Fibroblast of the aortic adventitia (primary cell): ENCODE measurements around the gene CLDN6. TPM values are rescaled to one million over a fixed set of nuclear protein-coding genes. Genes with fewer than 3 reads are reported as not detected.

ENCODE experiments used
- DNase-seq: peaks from one replicate; pipeline ENCODE4 v3.0.0-alpha.2; 2010; ENCODE audit warnings: low read depth
- H3K4me3 ChIP-seq: 2 replicates; pipeline ENCODE4 v1.5.1; 2011; ENCODE audit warnings: low read depth, mild to moderate bottlenecking, control low read depth, low read length, moderate library complexity
- CTCF ChIP-seq: IDR thresholded peaks from 2 replicates; pipeline ENCODE4 v1.5.1; 2011; ENCODE audit warnings: mild to moderate bottlenecking, low read length, control low read depth, inconsistent platforms; ENCODE audit not compliant: insufficient read depth
- total RNA-seq: library from RNA; depleted of rRNA; stranded (reverse); fragments of >200 nt; gene quantifications from 2 replicates; pipeline ENCODE4 v1.2.3, GENCODE V29; 2012; ENCODE audit warnings: low replicate concordance

Gene CLDN6
- total RNA-seq, 1 donor = not detected

DNA sequence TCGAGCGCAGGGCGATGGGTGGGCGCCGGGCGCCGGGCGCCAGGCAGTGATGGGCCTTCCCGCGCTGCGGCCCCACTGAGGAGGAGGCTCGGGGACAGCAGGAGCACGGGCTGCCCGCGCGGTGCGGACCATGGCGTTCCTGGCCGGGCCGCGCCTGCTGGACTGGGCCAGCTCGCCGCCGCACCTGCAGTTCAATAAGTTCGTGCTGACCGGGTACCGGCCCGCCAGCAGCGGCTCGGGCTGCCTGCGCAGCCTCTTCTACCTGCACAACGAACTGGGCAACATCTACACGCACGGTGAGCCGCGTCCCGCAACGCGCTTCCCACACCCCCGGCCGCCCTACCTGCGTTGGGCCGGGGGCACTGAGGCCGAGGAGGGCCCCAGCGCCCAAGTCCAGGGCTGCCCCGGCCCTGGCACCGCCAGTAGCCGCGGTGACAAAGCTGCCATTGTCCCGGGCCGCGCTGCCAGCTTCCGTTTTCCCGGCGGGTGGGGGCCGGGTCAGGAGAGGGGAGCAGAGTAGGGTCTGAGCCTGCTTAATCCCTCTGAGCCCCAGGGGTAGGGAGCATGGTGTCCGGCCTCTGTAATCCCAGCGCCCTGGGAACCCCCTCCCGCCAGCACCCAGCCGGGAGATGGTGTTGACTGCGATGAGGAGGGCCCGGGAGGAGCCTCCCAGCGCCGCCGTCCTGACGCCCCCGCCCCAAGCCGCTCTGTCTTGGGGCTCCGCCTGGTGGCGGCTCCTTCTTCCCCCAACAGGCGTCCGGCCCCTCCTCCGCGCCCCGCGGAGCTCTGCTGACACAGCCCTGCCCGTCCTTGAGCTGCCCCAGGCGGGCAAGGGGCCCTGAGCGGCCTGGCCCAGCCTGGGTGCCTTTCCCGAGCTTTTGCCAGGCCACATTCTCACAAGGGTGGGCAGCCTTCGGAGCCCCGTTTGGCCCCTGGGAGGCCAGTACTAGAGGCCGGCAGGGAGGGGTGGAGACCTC lies 48.1 kb downstream of the CLDN6 start:
- peak; percentile 37 for TF ChIP-seq CTCF
- peak; percentile 16 for DNase-seq
- peak overlapping the region; percentile 69 for H3K4me3 ChIP-seq

- peak; percentile 75 for DNase-seq
- H3K4me3 ChIP-seq = peak within 1 kb of the TSS; percentile 69
- TF ChIP-seq CTCF = no peak
Measured at GRCh38 chr16:2968738-2969544, 49.0 kb downstream of the CLDN6 start, which contains the start of gene PAQR4. TSS of gene PAQR4 (plus strand) at chr16:2969348. CDS start at chr16:2969675, 327 bp downstream.

GRCh38 chr16:2968368-2968737 lies 49.6 kb downstream of the CLDN6 start:
- no peak for DNase-seq
- H3K4me3 ChIP-seq = no peak overlapping the region

DNA sequence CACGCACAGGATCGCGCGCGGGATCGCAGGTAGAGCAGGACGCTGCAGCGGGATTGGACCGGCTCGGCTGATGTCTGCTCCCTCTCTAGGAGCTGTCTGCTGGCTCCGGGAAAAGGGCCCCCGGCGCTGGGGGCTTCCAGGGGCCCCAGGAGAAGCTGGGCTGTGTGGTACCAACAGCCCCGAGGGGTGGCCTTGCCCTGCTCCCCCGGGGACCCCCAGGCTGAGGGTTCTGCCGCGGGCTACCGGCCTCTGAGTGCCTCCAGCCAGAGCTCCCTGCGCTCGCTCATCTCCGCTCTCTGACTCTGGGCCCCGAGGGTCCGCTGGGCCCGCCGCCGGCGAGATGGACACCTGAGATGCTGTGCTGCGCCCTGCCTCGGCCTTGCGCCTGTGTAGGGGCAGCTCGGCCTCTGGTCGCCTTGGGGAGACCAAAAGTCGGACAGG lies 50.2 kb downstream of the CLDN6 start:
- TF ChIP-seq CTCF = no peak
- DNase-seq = no peak
- no peak overlapping the region for H3K4me3 ChIP-seq

More at GRCh38 chr16:2968368-2968737, 49.6 kb downstream of the CLDN6 start:
- no peak for TF ChIP-seq CTCF

DNA sequence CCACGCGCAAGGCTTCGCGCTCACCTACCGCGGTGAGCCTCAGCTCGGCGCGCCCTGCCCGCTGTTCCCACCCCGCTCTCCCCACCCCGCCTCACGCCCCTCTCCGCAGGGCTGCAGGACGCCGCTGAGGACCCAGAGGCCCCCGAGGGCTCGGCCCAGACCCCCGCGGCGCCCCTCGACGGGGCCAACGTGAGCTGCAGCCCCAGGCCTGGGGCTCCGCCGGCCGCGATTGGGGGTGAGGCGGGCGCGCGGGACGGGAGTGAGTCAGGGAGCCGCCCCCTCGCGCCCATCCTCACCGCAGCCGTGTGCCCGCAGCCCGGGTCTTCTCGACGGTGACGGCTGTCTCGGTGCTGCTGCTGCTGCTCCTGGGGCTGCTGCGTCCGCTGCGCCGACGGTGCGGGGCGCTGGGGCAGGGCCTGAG lies 50.8 kb downstream of the CLDN6 start:
- no peak for DNase-seq
- TF ChIP-seq CTCF = no peak
- H3K4me3 ChIP-seq = no peak overlapping the region

DNA sequence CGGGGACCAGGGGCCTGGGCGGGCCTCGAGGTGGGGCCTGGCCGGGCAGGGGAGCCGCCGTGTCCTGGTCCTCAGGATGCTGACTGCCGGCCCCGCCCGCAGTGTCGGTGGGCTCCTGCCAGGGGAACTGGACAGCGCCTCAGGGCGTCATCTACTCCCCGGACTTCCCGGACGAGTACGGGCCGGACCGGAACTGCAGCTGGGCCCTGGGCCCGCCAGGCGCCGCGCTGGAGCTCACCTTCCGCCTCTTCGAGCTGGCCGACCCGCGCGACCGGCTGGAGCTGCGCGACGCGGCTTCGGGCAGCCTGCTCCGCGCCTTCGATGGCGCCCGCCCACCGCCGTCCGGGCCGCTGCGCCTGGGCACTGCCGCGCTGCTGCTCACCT lies 51.2 kb downstream of the CLDN6 start:
- DNase-seq = no peak
- H3K4me3 ChIP-seq = no peak overlapping the region
- no peak for TF ChIP-seq CTCF
